DMS 273 (cell line): ENCODE data around the gene FAM43A.

Experiments
- DNase-seq: peaks from one replicate; lab custom pipeline; 2025; ENCODE audit not compliant: unreplicated experiment; lab: John Stamatoyannopoulos, UW

The FAM43A gene

DNA sequence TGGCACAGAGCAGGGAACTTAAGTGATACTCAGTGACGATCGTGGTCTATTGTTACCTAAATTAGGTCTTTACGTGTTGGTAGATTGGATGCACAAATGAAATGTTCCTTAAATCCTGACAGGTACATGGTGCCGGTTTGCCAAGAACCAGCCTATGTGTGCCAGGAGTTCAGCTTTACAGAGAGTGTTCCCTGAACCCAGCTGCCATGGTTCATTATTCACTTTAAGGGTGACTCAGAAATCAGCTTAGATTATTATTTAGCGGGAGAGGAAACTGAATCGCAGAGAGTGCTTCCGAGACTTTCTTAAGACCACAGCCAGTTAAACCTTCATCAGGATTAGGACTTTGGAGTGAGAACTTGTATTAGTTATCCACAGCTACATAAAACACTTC is 21.5 kb downstream of the FAM43A start:
- no peak for DNase-seq

DNA sequence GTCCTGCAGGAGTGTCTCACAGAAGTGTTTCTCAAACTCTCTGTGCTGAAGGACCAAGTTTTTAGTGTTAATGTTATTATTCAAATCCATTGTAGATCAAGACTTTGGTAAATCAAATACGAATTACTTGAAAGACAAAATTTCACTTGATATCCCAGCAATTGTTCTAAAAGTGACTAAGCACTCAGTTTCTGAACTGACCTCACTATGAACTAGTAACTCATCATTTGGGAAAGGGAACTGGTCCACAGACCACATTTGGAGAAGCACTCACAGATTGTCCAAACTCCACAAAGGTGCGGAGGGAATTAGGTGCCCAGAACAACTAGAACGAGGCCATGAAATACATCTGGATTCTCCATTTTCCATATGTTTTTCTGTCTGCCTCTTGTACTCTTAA is 25.6 kb downstream of the FAM43A start:
- DNase-seq = no peak

DNA sequence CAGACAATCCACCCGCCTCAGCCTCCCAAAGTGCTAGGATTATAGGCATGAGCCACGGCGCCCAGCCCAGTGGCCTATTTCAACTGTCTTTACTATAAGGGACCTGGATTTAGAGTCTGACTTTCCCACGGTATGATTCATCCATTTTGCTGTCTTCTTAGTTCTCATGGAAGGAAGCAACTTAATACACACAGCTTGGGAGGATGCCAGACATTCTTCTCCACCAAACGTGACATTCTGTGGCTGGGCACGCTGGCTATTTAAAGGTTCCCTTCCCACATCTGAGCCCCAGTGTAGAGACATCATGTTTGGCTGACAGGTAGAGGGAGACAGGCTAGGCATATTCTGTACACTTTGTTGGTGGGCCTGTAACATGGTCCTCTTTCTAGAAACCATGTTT is 26.2 kb downstream of the FAM43A start:
- DNase-seq = peak; percentile 34

DNA sequence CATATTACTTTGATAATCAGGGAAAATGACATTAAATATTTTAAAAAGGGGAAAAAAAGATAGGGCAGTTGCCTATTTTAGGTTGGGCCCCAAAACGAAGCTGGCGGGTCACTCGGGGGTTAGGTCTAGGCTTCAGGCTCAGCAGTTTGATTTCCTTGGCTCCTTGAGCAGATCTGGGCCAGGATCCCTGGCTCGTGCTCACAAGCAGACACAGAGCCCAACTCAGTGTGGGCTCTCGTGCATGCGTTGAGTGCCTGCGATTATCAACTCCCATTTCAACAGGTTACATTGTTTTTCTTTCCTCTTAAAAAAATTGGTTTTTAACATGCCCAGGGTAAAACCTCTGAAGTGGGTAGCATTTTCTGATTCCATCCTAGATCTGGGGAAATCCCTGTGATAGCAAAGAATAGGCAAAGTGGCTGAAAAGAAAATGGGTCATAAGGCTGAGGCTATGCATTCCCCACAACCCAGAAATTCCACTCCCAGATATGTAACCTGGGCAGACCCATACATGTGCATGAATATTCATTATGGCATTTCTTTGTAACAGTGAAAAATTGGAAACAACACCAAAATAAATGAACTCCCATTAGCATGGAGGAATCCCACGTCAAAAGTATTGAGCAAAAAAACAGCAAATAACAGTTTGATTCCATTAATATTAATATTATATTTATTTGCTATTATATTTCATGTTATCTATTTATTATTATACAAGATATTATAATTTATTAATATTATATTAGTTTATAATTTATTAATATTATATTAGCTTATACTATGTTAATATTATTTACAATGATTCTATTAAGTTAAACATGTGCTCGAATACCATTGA is 27.8 kb downstream of the FAM43A start:
- no peak for DNase-seq

DNA sequence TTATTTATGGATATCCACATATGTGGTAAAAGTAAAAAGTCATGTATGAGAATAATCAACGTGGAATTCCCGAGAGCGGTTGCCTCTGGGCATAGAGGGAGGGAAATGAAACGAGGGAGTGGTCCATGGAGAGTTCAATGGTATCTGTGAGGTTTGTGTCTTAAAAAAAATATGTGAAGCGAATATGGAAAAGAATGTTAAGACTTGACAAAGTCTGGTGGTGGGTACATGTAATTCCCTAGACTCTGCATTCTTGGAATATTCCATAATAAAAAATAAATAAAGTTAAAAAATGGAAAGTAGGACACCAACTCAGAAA is 28.4 kb downstream of the FAM43A start:
- DNase-seq = no peak

DNA sequence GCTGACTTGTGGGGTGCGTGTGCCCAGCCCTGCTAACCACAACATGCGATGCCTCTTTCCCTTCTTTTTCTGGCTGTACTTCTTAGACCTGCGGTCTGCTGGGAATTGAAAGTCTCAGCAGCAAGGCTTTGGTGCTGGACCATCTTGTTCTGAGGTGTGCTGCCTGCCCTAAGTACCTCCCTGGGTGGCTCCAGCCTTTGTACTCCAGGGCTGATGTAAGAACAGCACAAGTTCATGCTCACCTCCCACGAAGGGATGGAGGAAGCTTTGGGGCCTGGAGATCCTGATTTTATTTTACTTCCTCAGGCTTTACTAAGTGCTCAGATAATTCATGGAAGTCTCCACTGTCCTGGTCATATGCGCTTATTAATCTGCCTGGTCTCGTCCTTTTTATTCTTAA is 28.9 kb downstream of the FAM43A start:
- no peak for DNase-seq

DNA sequence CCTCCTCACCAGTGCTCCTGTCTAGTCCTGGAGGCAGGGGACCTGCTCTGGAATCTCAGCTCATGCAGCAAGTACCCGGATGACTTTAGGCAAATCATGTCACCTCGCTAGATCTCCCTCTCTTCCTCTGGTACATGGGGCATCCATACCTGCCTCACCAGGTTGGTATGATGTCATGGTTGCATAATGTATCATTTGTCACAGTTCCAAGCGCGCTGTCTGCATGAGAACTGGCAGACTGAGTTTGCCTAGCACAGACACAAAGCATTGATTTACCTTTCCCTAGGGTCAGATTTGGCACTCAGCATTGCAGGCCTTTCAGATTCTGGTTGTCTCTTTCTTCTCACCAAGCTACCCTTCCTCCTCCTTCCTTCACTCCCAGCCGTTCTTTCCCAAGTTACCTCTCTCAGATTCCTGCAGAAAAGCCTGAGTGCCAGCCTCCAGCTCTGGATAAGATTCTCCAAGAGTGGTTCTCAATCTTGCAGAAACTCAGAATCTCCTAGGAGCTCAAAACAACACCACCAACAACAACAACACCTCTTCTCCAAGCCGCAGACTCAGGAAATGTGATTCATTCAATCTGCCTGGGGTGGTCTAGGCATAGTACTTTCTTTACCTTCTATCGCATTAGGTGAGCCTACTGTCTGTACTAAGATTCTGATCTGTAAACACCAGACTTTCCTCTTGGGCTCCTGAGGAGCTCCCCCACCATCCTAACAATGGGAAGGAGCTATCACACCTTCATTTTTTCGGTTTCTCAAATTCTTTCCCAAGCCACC is 29.5 kb downstream of the FAM43A start:
- DNase-seq = no peak

DNA sequence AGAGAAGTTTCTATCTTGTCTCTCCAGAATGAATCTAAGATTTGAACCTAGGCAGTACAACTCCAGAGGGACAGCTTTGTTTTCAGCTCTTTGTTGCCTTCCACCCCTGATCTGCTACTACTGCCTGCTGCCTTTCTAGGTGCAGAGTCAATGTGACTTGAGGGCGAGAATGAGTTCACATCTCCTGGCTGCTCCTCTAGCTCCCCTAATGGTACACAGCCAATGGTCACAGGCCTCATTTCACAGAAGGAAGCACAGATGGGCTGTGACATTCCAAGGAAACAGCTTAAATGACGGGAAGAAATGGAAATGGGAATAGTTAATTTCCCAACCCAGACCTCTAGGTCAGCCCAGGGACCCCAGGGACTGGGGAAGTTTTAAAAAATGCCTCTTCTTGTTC is 32.4 kb downstream of the FAM43A start:
- peak; percentile 27 for DNase-seq

DNA sequence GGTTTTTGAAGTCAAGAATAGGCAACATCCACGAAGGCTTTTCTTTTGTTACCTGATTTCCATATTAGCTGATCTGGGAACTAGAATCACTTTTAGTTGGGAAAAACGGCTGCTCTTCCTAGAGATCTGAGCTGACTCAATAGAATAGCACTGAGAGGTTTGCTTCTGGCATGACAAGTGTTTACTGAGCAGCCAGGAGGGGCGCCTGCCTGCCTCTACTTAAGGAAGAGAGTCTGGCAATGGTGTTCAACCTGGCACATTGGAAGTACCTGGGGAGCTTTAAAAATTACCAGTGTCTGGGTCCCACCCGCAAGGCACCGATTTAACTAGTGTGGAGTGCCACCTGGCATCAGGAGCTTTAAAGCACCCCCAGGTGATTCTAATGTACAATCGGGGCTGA is 34.4 kb downstream of the FAM43A start:
- no peak for DNase-seq

DNA sequence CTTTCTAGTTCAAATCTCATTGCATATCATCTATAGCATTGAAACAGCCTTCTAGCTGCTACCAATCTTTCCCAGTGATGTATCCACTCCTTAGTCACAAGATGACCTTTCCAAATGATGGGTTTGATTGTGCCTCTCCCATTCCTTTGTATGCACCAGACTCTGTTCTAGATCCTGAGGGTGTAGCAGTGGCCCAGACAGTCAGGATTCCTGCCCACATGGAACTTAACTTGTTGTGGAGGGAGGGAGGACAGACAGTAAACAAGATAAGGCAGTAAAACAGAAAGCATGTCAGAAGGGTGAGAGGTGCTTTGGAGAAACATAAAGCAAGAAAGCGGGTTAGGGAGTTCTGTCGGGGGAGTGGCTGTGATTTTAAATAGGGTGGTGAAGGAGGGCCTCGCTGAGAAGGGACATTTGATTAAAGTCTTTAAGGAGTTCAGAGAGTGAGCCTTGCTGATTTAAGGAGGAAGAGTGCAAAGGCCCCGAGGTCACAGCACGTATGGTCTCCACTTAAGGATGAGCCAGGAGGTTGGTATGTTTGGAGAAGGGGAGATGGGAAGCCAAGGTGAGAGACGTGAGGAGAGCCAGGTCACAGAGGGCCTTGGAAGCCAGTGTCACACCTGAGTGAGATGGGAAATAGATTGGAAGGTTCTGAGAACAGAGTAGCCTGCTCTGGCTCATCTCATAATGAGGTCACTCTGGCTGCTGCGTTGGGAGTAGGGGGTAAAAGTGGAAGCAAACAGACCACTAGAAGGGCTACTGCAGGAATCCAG is 38.3 kb downstream of the FAM43A start:
- DNase-seq = no peak

DNA sequence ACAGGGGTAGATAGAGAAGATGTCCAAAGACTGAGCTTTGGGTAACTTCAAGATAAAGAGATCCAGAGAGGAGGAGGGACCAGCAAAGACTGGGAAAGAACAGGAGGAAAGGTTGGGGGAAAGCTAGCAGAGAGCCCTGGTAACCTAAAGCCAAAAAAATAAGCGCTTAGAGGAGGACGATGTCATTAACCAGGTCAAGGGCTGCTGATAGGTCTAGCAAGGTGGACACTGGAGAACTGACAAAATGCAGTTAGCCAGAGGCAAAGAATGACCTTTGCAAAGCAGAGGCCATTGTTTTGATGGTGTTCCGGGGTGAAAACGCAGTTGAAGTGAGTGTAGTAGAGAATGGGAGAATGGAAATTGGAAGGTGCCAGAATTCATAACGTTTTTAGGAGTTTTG is 39.7 kb downstream of the FAM43A start:
- DNase-seq = no peak

DNA sequence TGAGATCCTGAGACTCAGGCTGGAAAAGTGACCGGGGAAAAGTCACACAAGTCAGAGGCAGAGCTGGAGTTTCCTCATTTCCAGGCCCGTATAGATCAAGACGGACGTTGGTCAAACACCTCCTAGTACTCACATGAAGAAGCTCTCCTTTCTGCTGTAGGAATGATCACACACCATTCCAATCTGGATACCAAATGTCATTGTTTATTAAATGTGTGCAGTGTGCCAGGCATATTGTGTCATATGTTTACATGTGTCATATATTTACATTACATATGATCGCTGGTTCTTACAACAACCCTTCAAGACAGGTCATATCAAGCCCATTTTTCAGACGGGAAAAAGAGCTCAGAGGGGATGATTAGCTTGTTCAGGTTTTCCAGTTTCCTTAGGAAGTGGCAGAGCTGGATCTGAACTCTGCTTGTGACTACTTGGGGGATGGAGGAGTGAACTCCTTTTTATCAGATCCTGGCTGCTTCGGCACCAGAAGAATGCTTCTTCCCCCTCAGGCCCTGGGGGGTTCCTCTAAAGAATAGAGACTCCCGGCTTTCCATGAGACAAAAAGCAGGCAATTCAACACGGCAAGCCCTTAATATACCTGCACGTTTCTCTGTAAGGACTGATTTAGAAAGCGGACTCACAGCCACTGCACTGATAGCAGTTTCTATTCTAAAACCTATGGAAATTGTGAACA is 41.9 kb downstream of the FAM43A start:
- DNase-seq = no peak

DNA sequence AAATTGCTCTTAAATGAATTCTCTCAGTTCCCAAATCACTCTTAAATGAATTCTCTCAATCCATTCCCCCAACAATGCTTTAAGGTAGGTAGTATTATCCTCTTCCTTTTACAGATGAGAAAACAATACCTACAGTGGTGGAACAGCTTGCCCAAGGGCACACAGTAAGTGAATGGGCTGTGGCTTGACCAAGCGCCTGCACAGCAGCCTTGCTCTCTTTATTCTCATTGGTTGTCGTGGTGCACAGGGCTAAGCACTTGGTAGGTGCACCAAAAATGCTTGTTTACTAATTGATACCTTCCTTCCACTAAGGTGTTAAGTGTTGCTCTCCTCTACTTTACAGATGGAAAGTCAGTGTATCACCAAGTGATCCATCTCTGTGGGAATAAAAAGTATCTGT is 43.3 kb downstream of the FAM43A start:
- DNase-seq = no peak

DNA sequence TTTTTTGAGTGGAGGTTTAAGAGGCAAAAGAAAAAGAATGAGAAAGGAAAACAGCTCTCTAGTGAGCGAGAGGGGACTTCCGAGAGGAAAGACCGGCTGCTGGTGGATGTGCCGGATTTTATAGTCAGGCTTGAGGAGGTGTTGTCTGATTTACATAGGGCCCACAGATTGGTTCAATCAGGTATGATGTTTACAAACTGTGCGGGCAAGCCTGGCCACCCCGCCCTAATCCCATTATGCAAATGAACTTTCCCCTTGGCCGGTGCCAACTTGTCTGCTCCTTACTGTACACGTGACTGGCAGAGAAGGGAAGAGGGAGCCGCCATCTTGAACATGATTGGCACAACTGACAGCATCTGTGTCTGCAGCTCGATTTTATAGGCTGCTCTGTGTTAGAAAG is 44.7 kb downstream of the FAM43A start:
- DNase-seq = peak; percentile 99

DNA sequence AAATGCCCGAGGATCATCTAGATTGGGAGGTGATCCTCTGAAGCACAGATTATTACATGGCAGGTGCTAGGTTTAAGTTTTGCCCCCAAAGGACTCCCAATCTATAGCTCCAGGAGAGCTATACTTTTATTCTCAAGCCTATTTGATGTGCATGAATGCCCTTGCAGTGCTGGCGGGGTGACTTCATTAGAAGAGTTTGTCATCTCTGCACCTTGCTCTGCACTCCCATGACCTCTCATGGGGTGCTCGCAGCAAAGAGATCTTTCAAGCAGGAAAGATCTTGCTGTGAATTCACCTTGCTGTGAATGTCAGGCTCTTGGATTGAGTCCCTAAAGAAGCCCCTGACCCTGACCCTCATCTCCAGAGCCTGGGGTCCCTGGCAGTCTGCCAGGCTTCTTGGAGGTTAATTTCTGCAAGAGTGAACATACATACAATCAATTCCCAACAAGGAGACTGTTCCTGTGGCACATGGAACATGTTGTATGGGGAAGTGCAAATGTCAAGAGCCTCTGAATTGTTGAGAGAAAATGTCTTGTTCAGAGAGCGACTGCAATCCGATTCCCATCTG is 45.9 kb downstream of the FAM43A start:
- DNase-seq = peak; percentile 46

DNA sequence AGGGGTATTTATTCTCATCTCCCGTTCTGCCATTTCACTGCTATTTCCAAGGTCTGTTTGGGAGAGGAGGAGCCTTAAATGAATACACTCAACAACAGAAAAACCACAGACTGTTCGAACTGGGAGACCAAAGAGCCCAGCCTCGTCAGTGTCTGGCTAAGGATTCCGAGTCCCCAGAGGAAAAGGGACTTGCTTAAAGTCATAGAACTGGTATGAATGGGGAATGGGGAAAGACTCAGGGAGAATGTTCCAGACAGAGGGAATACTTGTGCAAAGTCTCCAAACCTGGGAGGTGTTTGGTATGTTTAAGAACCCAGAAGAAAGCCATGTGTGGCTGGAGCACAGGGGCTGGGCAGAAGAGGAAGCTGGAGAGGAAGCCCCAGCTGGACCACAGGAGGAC is 46.9 kb downstream of the FAM43A start:
- DNase-seq = no peak

DNA sequence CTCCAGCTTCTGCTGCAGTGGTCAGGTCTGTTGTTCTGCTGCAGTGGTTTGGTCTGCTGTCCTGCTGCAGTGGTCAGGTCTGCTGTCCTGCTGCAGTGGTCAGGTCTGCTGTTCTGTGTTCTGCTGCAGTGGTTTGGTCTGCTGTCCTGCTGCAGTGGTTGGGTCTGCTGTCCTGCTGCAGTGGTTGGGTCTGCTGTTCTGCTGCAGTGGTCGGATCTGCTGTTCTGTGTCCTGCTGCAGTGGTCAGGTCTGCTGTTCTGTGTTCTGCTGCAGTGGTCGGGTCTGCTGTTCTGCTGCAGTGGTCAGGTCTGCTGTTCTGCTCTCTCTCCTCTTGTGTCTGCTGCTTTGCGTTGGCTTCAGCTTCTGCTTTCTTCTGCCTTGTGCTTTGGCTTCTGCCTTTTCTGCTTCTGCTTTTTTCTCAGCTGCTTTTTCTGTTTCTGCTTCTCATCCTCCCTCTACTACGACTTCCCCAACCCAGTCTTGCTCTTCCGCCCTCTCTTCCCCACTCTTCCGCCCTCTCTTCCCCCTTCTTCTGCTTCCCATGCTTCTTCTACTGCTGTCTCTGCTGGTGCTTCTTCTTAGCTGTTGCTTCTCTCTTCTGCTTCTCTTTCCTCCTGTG is 50.7 kb downstream of the FAM43A start:
- DNase-seq = no peak

DNA sequence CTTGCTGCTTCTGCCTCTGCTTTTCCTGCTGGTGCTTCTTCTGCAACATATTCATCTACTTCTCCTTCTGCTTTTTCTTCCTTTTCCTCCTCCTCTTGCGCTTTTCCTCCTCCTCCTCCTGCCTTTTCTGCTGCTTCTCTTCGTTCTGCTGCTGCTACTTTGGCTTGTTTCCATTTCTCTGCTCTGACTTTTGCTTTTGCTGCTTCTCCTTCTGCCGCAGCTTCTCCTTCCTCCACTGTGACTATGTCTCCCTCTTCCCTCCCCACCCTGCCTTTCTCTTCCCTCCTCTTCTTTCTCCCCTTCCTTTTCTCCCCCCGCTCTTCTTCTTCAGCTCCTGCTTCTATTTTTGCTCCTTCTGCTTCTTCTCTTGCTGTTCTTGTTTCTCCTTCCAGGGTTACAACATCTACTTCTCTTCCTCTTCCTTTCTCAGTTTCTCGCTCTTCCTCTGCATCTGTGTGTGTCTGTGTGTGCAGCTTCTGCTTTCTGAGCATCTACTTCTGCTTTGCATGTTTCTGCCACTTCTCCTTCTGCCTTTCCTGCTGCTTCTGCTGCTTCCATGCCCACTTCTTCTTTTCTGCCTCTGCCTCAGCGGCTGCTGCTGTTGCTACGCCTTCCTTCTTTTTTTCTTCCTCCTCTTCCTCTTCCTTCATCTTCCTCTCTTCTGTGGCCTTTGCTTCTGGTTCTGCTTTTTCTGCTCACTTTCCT is 51.4 kb downstream of the FAM43A start:
- DNase-seq = no peak
